HEK293 (cell line): ENCODE results near the gene NCBP1.
A peak's percentile ranks its signal among the peaks of the same experiment; 100 is the strongest.

ENCODE experiments used
- BCL11B ChIP-seq: fragments of 450-650 bp; formaldehyde crosslinking; IDR thresholded peaks from 2 replicates; pipeline ENCODE4 v1.5.1; 2016; ENCODE audit warnings: low read depth, missing biosample characterization, missing genetic modification characterization
- GLI2 ChIP-seq: fragments of 450-650 bp; formaldehyde crosslinking; IDR thresholded peaks from 2 replicates; pipeline ENCODE4; 2017; ENCODE audit warnings: missing biosample characterization, missing genetic modification characterization, low read depth, borderline replicate concordance
- HOXA7 ChIP-seq: sonication (generic); formaldehyde crosslinking; IDR thresholded peaks from 2 replicates; pipeline ENCODE4 v1.8.1; 2022; ENCODE audit warnings: missing genetic modification reagents, borderline replicate concordance
- HOXD13 ChIP-seq: sonication (generic); formaldehyde crosslinking; IDR thresholded peaks from 2 replicates; pipeline ENCODE4 v1.8.0; 2022; ENCODE audit warnings: missing genetic modification reagents, borderline replicate concordance
- KLF8 ChIP-seq: fragments of 450-650 bp; formaldehyde crosslinking; IDR thresholded peaks from 2 replicates; pipeline ENCODE4 v1.5.1; 2016; ENCODE audit warnings: missing biosample characterization, missing genetic modification characterization
- KLF9 ChIP-seq: fragments of 450-650 bp; formaldehyde crosslinking; IDR thresholded peaks from 2 replicates; pipeline ENCODE4 v1.5.1; 2016; ENCODE audit warnings: missing biosample characterization, missing genetic modification characterization, low read depth
- SCRT1 ChIP-seq: fragments of 450-650 bp; formaldehyde crosslinking; IDR thresholded peaks from 2 replicates; pipeline ENCODE4 v1.5.1; 2016; ENCODE audit warnings: missing biosample characterization, missing genetic modification characterization, borderline replicate concordance
- ZBTB20 ChIP-seq: fragments of 450-650 bp; formaldehyde crosslinking; IDR thresholded peaks from 2 replicates; pipeline ENCODE4 v1.5.1; 2016; ENCODE audit warnings: missing biosample characterization, missing genetic modification characterization
- ZFP69B ChIP-seq: fragments of 450-650 bp; formaldehyde crosslinking; IDR thresholded peaks from 2 replicates; pipeline ENCODE4 v1.5.1; 2016; ENCODE audit warnings: missing biosample characterization, missing genetic modification characterization
- ZNF114 ChIP-seq: fragments of 450-650 bp; formaldehyde crosslinking; IDR thresholded peaks from 2 replicates; pipeline ENCODE4 v1.5.0; 2017; ENCODE audit warnings: missing biosample characterization, missing genetic modification characterization
- ZNF157 ChIP-seq: fragments of 450-650 bp; formaldehyde crosslinking; IDR thresholded peaks from 2 replicates; pipeline ENCODE4 v1.5.1; 2016; ENCODE audit warnings: missing biosample characterization, missing genetic modification characterization
- ZNF16 ChIP-seq: fragments of 450-650 bp; formaldehyde crosslinking; IDR thresholded peaks from 2 replicates; pipeline ENCODE4 v1.5.1; 2016; ENCODE audit warnings: low read depth, missing biosample characterization, missing genetic modification characterization
- ZNF175 ChIP-seq: fragments of 450-650 bp; formaldehyde crosslinking; IDR thresholded peaks from 2 replicates; pipeline ENCODE4 v1.5.1; 2016; ENCODE audit warnings: missing biosample characterization, missing genetic modification characterization
- ZNF202 ChIP-seq: fragments of 450-650 bp; formaldehyde crosslinking; IDR thresholded peaks from 2 replicates; pipeline ENCODE4 v1.5.1; 2016; ENCODE audit warnings: missing biosample characterization, missing genetic modification characterization, borderline replicate concordance
- ZNF24 ChIP-seq: fragments of 450-650 bp; formaldehyde crosslinking; IDR thresholded peaks from 2 replicates; pipeline ENCODE4 v1.5.1; 2016; ENCODE audit warnings: missing biosample characterization, missing genetic modification characterization
- ZNF292 ChIP-seq: fragments of 450-650 bp; formaldehyde crosslinking; IDR thresholded peaks from 2 replicates; pipeline ENCODE4 v1.5.1; 2016; ENCODE audit warnings: low read depth, missing biosample characterization, missing genetic modification characterization, borderline replicate concordance
- ZNF324 ChIP-seq: fragments of 450-650 bp; formaldehyde crosslinking; IDR thresholded peaks from 2 replicates; pipeline ENCODE4 v1.5.1; 2016; ENCODE audit warnings: missing biosample characterization, missing genetic modification characterization
- ZNF341 ChIP-seq: fragments of 450-650 bp; formaldehyde crosslinking; IDR thresholded peaks from 2 replicates; pipeline ENCODE4; 2016; ENCODE audit warnings: low read depth, missing biosample characterization, missing genetic modification characterization
- ZNF354C ChIP-seq: fragments of 450-650 bp; formaldehyde crosslinking; IDR thresholded peaks from 2 replicates; pipeline ENCODE4 v1.5.1; 2016; ENCODE audit warnings: missing biosample characterization, missing genetic modification characterization, low read depth, borderline replicate concordance
- ZNF404 ChIP-seq: fragments of 450-650 bp; formaldehyde crosslinking; IDR thresholded peaks from 2 replicates; pipeline ENCODE4 v1.5.1; 2017; ENCODE audit warnings: missing biosample characterization, missing genetic modification characterization
- ZNF473 ChIP-seq: fragments of 450-650 bp; formaldehyde crosslinking; IDR thresholded peaks from 2 replicates; pipeline ENCODE4 v1.5.1; 2017; ENCODE audit warnings: missing biosample characterization, missing genetic modification characterization
- ZNF501 ChIP-seq: fragments of 450-650 bp; formaldehyde crosslinking; IDR thresholded peaks from 2 replicates; pipeline ENCODE4 v1.5.1; 2016; ENCODE audit warnings: missing biosample characterization, missing genetic modification characterization
- ZNF529 ChIP-seq: fragments of 450-650 bp; formaldehyde crosslinking; IDR thresholded peaks from 2 replicates; pipeline ENCODE4 v1.5.1; 2017; ENCODE audit warnings: missing genetic modification characterization, missing biosample characterization; ENCODE audit not compliant: insufficient replicate concordance
- ZNF530 ChIP-seq: fragments of 450-650 bp; formaldehyde crosslinking; IDR thresholded peaks from 2 replicates; pipeline ENCODE4 v1.5.1; 2016; ENCODE audit warnings: low read depth, missing biosample characterization, missing genetic modification characterization
- ZNF571 ChIP-seq: fragments of 450-650 bp; formaldehyde crosslinking; IDR thresholded peaks from 2 replicates; pipeline ENCODE4 v1.5.0; 2017; ENCODE audit warnings: missing biosample characterization, missing genetic modification characterization
- ZNF600 ChIP-seq: fragments of 450-650 bp; formaldehyde crosslinking; IDR thresholded peaks from 2 replicates; pipeline ENCODE4 v1.5.1; 2016; ENCODE audit warnings: missing biosample characterization, missing genetic modification characterization
- ZNF624 ChIP-seq: fragments of 450-650 bp; formaldehyde crosslinking; IDR thresholded peaks from 2 replicates; pipeline ENCODE4 v1.5.1; 2017; ENCODE audit warnings: missing biosample characterization, missing genetic modification characterization
- ZNF76 ChIP-seq: fragments of 450-650 bp; formaldehyde crosslinking; IDR thresholded peaks from 2 replicates; pipeline ENCODE4; 2016; ENCODE audit warnings: low read depth, missing biosample characterization, missing genetic modification characterization, borderline replicate concordance
- ZSCAN23 ChIP-seq: fragments of 450-650 bp; formaldehyde crosslinking; IDR thresholded peaks from 2 replicates; pipeline ENCODE4 v1.5.1; 2016; ENCODE audit warnings: missing biosample characterization, missing genetic modification characterization
- TF ChIP-seq, protein P1 (sequence below): fragments of 450-650 bp; formaldehyde crosslinking; IDR thresholded peaks from 2 replicates; pipeline ENCODE4 v1.5.1; 2017; ENCODE audit warnings: missing biosample characterization, missing genetic modification characterization
- TF ChIP-seq, protein P2 (sequence below): fragments of 450-650 bp; formaldehyde crosslinking; conservative IDR thresholded peaks from 2 replicates; pipeline ENCODE4 v1.5.1; 2016; ENCODE audit warnings: low read depth, missing biosample characterization, missing genetic modification characterization
- TF ChIP-seq, protein P3 (sequence below): fragments of 450-650 bp; formaldehyde crosslinking; IDR thresholded peaks from 2 replicates; pipeline ENCODE4 v1.5.1; 2017; ENCODE audit warnings: missing biosample characterization, missing genetic modification characterization
- TF ChIP-seq, protein P4 (sequence below): fragments of 450-650 bp; IDR thresholded peaks from 2 replicates; pipeline ENCODE4 v1.5.1; 2018; ENCODE audit warnings: missing biosample characterization, missing genetic modification characterization

NCBP1 gene

DNA sequence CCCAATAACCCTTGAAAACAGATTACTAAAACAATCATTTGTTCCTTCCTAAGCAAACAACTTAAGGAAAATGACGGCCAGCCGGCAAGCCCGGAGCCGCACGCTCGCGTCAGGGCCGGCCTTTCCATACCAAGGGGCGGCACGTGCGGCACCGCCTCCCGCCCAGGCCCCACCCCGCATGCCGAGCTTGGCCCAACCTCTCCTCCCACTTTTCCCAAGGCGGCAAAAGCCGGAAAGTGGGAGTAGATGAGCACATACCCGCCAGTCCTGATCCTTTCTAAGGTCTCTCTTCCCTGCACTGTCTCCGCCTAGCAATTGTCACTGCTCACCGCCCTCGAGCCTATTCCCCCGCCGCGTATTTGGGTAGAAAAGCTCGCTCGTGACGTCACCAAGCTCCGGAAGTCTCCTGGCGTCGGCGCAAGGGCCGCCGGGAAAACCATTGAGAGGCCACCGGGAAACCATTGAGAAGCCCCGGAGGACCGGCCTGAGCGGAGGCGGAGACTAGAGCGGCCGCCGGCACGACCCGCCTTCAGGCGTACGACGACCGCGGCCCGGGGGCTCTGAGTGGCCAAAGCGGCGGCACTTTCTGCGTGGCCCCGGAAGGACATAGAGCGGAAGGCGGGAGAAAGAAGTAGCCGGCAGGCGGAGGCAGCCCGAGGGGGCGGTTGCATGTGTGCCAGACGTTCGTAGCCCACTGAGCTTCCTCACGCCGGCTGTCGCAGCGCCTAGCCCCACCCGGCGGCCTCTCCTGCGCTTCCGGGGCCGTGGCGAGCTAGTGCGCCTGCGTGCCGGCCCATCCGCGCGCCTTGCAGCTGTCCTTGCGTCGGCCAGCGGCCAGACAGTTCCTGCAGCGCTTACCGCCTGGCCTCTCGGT, at the start of gene NCBP1, which contains the start of gene TSTD2 (continued):
- TF ChIP-seq, protein P1, sequence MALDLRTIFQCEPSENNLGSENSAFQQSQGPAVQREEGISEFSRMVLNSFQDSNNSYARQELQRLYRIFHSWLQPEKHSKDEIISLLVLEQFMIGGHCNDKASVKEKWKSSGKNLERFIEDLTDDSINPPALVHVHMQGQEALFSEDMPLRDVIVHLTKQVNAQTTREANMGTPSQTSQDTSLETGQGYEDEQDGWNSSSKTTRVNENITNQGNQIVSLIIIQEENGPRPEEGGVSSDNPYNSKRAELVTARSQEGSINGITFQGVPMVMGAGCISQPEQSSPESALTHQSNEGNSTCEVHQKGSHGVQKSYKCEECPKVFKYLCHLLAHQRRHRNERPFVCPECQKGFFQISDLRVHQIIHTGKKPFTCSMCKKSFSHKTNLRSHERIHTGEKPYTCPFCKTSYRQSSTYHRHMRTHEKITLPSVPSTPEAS (tag by site-specific recombination), result no peak
- TF ChIP-seq ZBTB20 (tag by site-specific recombination), result peak; percentile 29; the same call in 1 of the 2 replicates
- TF ChIP-seq KLF9, result peak; percentile 83
- peak; percentile 93 for TF ChIP-seq KLF8
- TF ChIP-seq ZNF530 (tag by site-specific recombination), result no peak
- peak; percentile 94 for TF ChIP-seq ZNF76 (tag by site-specific recombination)
- TF ChIP-seq ZNF157 (tag by site-specific recombination), result no peak
- no peak for TF ChIP-seq ZNF24
- TF ChIP-seq SCRT1, result no peak
- TF ChIP-seq, protein P2, sequence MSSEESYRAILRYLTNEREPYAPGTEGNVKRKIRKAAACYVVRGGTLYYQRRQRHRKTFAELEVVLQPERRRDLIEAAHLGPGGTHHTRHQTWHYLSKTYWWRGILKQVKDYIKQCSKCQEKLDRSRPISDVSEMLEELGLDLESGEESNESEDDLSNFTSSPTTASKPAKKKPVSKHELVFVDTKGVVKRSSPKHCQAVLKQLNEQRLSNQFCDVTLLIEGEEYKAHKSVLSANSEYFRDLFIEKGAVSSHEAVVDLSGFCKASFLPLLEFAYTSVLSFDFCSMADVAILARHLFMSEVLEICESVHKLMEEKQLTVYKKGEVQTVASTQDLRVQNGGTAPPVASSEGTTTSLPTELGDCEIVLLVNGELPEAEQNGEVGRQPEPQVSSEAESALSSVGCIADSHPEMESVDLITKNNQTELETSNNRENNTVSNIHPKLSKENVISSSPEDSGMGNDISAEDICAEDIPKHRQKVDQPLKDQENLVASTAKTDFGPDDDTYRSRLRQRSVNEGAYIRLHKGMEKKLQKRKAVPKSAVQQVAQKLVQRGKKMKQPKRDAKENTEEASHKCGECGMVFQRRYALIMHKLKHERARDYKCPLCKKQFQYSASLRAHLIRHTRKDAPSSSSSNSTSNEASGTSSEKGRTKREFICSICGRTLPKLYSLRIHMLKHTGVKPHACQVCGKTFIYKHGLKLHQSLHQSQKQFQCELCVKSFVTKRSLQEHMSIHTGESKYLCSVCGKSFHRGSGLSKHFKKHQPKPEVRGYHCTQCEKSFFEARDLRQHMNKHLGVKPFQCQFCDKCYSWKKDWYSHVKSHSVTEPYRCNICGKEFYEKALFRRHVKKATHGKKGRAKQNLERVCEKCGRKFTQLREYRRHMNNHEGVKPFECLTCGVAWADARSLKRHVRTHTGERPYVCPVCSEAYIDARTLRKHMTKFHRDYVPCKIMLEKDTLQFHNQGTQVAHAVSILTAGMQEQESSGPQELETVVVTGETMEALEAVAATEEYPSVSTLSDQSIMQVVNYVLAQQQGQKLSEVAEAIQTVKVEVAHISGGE (tag by site-specific recombination), result peak; percentile 81
- no peak for TF ChIP-seq ZNF354C (tag by site-specific recombination)
- no peak for TF ChIP-seq ZNF175 (tag by site-specific recombination)
- TF ChIP-seq ZNF473 (tag by site-specific recombination), result no peak
- no peak for TF ChIP-seq BCL11B (tag by site-specific recombination)
- TF ChIP-seq ZNF624 (tag by site-specific recombination), result no peak
- no peak for TF ChIP-seq ZNF529 (tag by site-specific recombination)
- no peak for TF ChIP-seq ZNF324 (tag by site-specific recombination)
- TF ChIP-seq ZNF341 (tag by site-specific recombination), result peak; percentile 75
- TF ChIP-seq ZSCAN23 (tag by site-specific recombination), result no peak
- 0 out of 2 replicates have a peak, but pooled peaks have one; percentile 8 for TF ChIP-seq HOXD13 (CRISPR knock-in tag)
- TF ChIP-seq, protein P3, sequence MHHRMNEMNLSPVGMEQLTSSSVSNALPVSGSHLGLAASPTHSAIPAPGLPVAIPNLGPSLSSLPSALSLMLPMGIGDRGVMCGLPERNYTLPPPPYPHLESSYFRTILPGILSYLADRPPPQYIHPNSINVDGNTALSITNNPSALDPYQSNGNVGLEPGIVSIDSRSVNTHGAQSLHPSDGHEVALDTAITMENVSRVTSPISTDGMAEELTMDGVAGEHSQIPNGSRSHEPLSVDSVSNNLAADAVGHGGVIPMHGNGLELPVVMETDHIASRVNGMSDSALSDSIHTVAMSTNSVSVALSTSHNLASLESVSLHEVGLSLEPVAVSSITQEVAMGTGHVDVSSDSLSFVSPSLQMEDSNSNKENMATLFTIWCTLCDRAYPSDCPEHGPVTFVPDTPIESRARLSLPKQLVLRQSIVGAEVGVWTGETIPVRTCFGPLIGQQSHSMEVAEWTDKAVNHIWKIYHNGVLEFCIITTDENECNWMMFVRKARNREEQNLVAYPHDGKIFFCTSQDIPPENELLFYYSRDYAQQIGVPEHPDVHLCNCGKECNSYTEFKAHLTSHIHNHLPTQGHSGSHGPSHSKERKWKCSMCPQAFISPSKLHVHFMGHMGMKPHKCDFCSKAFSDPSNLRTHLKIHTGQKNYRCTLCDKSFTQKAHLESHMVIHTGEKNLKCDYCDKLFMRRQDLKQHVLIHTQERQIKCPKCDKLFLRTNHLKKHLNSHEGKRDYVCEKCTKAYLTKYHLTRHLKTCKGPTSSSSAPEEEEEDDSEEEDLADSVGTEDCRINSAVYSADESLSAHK, result no peak
- no peak for TF ChIP-seq ZNF404
- TF ChIP-seq ZNF16, result no peak
- TF ChIP-seq ZNF501 (tag by site-specific recombination), result peak; percentile 73; the same call in 1 of the 2 replicates
- TF ChIP-seq ZNF600 (tag by site-specific recombination), result no peak; the same call in 1 of the 2 replicates
- TF ChIP-seq ZNF292 (tag by site-specific recombination), result no peak
- no peak for TF ChIP-seq HOXA7 (CRISPR knock-in tag)
- TF ChIP-seq ZNF571 (tag by site-specific recombination), result no peak
- no peak for TF ChIP-seq ZNF202
- TF ChIP-seq GLI2 (tag by site-specific recombination), result no peak
- TF ChIP-seq ZNF114 (tag by site-specific recombination), result no peak
- peak; percentile 59 for TF ChIP-seq ZFP69B (tag by site-specific recombination)
- TF ChIP-seq, protein P4, sequence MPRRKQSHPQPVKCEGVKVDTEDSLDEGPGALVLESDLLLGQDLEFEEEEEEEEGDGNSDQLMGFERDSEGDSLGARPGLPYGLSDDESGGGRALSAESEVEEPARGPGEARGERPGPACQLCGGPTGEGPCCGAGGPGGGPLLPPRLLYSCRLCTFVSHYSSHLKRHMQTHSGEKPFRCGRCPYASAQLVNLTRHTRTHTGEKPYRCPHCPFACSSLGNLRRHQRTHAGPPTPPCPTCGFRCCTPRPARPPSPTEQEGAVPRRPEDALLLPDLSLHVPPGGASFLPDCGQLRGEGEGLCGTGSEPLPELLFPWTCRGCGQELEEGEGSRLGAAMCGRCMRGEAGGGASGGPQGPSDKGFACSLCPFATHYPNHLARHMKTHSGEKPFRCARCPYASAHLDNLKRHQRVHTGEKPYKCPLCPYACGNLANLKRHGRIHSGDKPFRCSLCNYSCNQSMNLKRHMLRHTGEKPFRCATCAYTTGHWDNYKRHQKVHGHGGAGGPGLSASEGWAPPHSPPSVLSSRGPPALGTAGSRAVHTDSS (tag by site-specific recombination), result no peak
